HepG2 (cell line): ENCODE data around the gene STRN3. TPM values are rescaled to one million over a fixed set of nuclear protein-coding genes. Genes with fewer than 3 reads are reported as not detected.

Source experiments
- AHDC1 ChIP-seq: sonication (generic); formaldehyde crosslinking; IDR thresholded peaks from 2 replicates; pipeline ENCODE4 v1.5.1; 2020; ENCODE audit warnings: mild to moderate bottlenecking, missing genetic modification reagents, borderline replicate concordance
- AKAP8 ChIP-seq: sonication (generic); formaldehyde crosslinking; IDR thresholded peaks from 2 replicates; pipeline ENCODE4 v1.5.1; 2020; ENCODE audit warnings: mild to moderate bottlenecking, missing genetic modification reagents
- ARID4A ChIP-seq: sonication (generic); formaldehyde crosslinking; IDR thresholded peaks from 2 replicates; pipeline ENCODE4 v1.5.0; 2020; ENCODE audit warnings: mild to moderate bottlenecking, missing genetic modification reagents, borderline replicate concordance
- CCDC6 ChIP-seq: sonication (generic); formaldehyde crosslinking; IDR thresholded peaks from 2 replicates; pipeline ENCODE4 v1.8.1; 2022; ENCODE audit warnings: mild to moderate bottlenecking, missing genetic modification reagents, moderate library complexity
- LCORL ChIP-seq, 2 experiments: fragments of 450-650 bp in 1 of 2; sonication (generic) in 1 of 2; formaldehyde crosslinking in 1 of 2; IDR thresholded peaks; 2 replicates each; pipeline versions ENCODE4 v1.5.0 to v1.6.1; 2017 to 2020; ENCODE audit warnings: antibody characterized with exemption in 1 of 2, missing genetic modification reagents in 1 of 2
- NBN ChIP-seq: fragments of 450-650 bp; conservative IDR thresholded peaks from 2 replicates; pipeline ENCODE4 v1.6.1; 2017
- PBX3 ChIP-seq: sonication (generic); formaldehyde crosslinking; IDR thresholded peaks from 2 replicates; pipeline ENCODE4 v1.8.1; 2023; ENCODE audit warnings: missing genetic modification reagents, inconsistent platforms, borderline replicate concordance
- PRDM4 ChIP-seq: sonication (generic); formaldehyde crosslinking; IDR thresholded peaks from 2 replicates; pipeline ENCODE4 v1.9.0; 2021; ENCODE audit warnings: missing genetic modification reagents, borderline replicate concordance
- XBP1 ChIP-seq: sonication (generic); formaldehyde crosslinking; IDR thresholded peaks from 2 replicates; pipeline ENCODE4 v1.5.0; 2020; ENCODE audit warnings: missing genetic modification reagents
- YY1 ChIP-seq: IDR thresholded peaks from 2 replicates; pipeline ENCODE4 v1.6.1; 2011; ENCODE audit warnings: low read length, low read depth, moderate library complexity, mild to moderate bottlenecking; ENCODE audit not compliant: insufficient read depth, insufficient replicate concordance
- ZFP62 ChIP-seq: sonication (generic); formaldehyde crosslinking; IDR thresholded peaks from 2 replicates; pipeline ENCODE4 v1.4.0; 2020; ENCODE audit warnings: missing genetic modification reagents
- ZNF331 ChIP-seq: sonication (generic); formaldehyde crosslinking; IDR thresholded peaks from 2 replicates; pipeline ENCODE4 v1.4.0; 2020; ENCODE audit warnings: missing genetic modification reagents
- ZNF615 ChIP-seq: sonication (generic); formaldehyde crosslinking; IDR thresholded peaks from 2 replicates; pipeline ENCODE4 v1.5.0; 2020; ENCODE audit warnings: mild to moderate bottlenecking, missing genetic modification reagents, borderline replicate concordance
- ZNF678 ChIP-seq: sonication (generic); formaldehyde crosslinking; IDR thresholded peaks from 2 replicates; pipeline ENCODE4 v1.4.0; 2020; ENCODE audit warnings: mild to moderate bottlenecking, missing genetic modification reagents
- polyA plus RNA-seq, 8 experiments: library from polyadenylated mRNA; depleted of rRNA in 3 of 8; stranded (reverse) in 7 of 8; unstranded in 1 of 8; fragments of >200 nt; fragmentation: Illumina TruSeq in 4 of 8; extraction: Trizol in 4 of 8; gene quantifications; 2 replicates each; pipeline versions ENCODE4 v1.2.1 to v1.2.3, GENCODE V29; 2011 to 2016; ENCODE audit warnings: low read depth in 4 of 8, missing spikeins in 1 of 8, mixed read lengths in 1 of 8; ENCODE audit not compliant: insufficient read depth in 1 of 8
- total RNA-seq, 5 experiments: library from RNA; depleted of rRNA; stranded (reverse); fragments of >200 nt; fragmentation: Illumina TruSeq; extraction: Trizol; gene quantifications; 2 replicates each; pipeline ENCODE4 v1.2.3, GENCODE V29; 2016; ENCODE audit warnings: low read depth in 1 of 5

The STRN3 gene
- total and polyA plus RNA-seq, 2 of the 13 experiments (the other 11 are each of a cell fraction or from before 2014, with no cell fraction given), result 49.4 to 123 TPM

GRCh38 chr14:31026450-31027235, 464 bp upstream of the STRN3 start (continued):
- TF ChIP-seq CCDC6 (CRISPR knock-in tag), result no peak
- peak; percentile 76; the same call in 1 of the 2 replicates for TF ChIP-seq XBP1 (CRISPR knock-in tag)
- no peak for TF ChIP-seq PBX3 (CRISPR knock-in tag)
- no peak for TF ChIP-seq NBN
- no peak; the same call in 1 of the 2 replicates for TF ChIP-seq ZNF615 (CRISPR knock-in tag)
- no peak; the same call in 1 of the 2 replicates for TF ChIP-seq AKAP8
- peak; percentile 64 for TF ChIP-seq ARID4A (CRISPR knock-in tag)
- TF ChIP-seq AHDC1 (CRISPR knock-in tag), result peak; percentile 86; the same call in 1 of the 2 replicates
- TF ChIP-seq PRDM4 (CRISPR knock-in tag), result no peak
- peak; percentile 74 for TF ChIP-seq ZNF331
- TF ChIP-seq LCORL (IDR thresholded peaks at IDR 0.05), result peak; percentile 97
- TF ChIP-seq LCORL (CRISPR knock-in tag; IDR thresholded peaks at IDR 0.05), result peak; percentile 90
- peak; percentile 55; the same call in 1 of the 2 replicates for TF ChIP-seq ZNF678
- TF ChIP-seq YY1, result no peak
- TF ChIP-seq ZFP62 (CRISPR knock-in tag), result no peak
